Suppressor macrophage treated with lipopolysaccharide for 1 hour (primary cell): Measurements from ENCODE around the gene HMOX2.
A peak's percentile ranks its signal among the peaks of the same experiment; 100 is the strongest.

Experiments used
- DNase-seq, 3 donors: peaks; one replicate each; pipeline ENCODE4 v3.0.0-alpha.2; 2020 to 2022

Gene HMOX2

GRCh38 chr16:4525634-4526277 lies 49.6 kb downstream of the HMOX2 start:
- no peak for DNase-seq

GRCh38 chr16:4529085-4530060 lies 53.2 kb downstream of the HMOX2 start:
- DNase-seq = no peak

DNA sequence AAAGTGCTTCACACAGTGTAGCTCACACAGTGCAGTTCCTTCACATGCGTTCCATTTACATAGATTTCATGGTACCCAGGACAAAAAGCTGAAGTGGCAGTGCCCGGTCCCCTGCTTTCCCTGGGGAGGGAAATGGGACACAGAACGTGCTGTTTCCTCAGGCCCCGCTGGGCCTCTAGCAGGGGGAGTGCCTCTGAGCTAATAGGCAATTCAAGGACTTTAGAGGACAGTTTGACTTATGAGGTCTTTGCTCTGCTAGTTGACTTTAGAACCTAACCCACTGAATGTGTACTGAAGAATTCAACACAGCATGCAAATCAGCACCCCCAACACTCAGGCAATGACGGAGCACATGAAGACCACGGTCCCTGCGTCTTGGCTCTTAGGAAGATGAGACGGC lies 55.6 kb downstream of the HMOX2 start:
- no peak for DNase-seq

DNA sequence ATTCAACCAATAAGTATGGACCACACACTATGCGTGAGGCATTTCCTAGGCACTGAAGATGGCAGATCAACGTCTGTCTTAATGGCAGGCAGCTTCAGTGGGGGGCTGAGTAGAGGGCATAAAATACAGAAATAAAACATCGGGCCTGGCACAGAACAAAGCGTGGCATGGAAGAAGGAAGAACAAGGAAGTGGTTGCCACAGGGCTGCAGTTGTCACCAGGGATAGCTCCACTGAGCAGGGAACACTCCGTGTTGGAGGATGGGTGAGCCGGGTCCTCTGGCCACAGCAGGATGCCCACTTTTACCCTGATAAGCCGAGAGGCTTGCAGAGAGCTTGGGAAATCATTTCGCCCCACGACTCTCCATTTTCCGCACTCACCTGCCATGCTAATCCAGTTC lies 56.0 kb downstream of the HMOX2 start:
- DNase-seq = no peak

- DNase-seq = no peak
Observed at GRCh38 chr16:4533490-4533889, 57.3 kb downstream of the HMOX2 start.

DNA sequence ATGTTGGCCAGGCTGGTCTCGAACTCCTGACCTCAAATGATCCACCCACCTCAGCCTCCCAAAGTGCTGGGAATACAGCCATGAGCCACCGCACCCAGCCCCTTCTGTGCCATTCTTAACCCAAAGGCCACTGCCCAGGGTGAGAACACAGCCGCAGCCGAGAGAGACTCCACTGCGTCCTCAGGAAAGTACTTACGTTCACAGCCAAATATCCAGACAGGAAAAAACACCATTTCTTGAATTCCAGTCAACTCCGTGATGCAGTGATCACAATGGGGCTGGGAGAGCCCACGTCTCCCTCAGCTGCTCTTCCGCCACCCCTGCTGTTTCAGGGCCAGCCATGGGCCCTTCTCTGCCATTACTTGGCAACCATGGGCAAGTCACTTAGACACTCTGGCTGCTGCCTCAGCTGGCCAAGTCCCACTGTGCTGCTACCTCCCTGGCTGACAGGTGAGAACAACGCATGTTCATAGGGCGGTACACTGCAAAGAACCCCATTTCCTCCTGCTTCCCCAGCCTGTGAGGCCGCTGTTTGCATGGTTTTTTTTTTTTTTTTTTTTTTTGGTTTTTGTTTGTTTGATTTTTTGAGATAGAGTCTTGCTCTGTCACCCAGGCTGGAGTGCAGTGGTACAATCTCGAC lies 58.1 kb downstream of the HMOX2 start:
- no peak for DNase-seq

DNA sequence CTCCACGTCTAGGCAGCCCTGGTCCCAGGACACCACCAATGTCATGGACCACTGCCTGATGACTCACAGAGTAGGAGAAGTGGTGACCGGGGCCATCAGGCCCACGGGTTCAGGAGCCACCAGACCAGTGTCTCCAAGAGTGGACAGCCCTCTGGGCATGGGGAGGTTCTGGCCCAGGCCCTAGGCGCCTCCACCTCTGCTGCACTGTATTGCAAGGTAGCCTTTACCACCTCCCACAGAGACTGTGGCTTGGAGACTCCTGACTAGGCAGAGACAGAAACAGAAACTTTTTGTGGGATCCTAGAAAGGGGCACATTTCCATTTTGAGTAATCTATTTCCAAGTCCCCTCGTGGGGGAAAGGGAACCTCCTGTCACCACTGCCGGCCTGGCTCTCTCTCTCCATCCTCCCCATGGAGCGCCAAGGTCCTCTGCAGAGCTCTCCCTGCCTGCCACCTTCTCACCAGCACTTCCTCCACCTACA lies 59.5 kb downstream of the HMOX2 start:
- DNase-seq = peak in 2 of 3 donors; percentile 17 to 22

- no peak for DNase-seq
Observed at GRCh38 chr16:4536391-4537106, 60.4 kb downstream of the HMOX2 start.

DNA sequence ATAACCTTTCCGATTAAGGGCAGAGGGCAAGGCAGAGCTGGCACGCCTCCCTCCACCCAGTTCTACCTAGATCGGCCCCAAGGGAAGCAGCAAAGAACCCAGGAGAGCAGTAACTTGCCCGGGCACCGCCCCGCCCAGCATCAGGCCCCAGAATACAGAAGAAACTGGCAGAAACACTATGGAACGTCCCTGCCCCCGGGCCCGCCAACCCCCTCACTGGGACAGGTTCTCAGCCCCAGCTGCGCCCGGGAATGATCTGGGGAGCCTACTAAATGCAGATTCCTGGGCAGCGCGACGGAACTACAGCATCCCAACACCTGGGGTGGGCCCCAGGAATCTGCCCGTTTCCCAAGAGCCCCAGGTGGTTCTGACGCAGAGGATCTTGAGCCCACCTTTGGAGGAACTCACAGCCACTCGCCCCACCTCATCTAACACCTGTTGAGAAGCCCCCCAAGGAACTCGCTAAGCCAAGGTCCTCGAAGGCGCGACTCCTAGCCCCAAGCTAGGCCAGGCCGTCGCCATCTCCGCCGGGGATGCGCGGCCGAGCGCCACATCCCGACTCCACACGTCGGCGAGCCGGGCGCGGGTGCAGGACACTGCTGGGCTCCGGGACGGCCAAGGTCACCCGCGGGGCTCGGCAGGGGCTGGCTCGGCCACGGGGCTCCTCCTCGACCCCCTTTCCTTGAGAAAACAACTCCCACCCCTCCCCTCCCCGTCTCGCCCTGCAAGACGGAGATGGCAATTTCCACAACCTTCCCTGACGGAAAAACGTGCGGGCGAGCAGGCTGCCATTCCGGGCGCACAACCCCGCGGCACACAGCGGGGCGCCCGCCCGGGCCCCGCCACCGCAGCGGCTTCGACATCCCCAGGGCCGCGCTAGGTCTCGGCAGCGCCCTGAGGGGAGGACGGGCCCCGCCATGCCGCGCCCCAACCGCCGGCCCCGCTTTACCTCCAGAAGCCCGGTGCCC lies 61.5 kb downstream of the HMOX2 start:
- DNase-seq = peak in 2 of 3 donors; percentile 27 to 60

DNA sequence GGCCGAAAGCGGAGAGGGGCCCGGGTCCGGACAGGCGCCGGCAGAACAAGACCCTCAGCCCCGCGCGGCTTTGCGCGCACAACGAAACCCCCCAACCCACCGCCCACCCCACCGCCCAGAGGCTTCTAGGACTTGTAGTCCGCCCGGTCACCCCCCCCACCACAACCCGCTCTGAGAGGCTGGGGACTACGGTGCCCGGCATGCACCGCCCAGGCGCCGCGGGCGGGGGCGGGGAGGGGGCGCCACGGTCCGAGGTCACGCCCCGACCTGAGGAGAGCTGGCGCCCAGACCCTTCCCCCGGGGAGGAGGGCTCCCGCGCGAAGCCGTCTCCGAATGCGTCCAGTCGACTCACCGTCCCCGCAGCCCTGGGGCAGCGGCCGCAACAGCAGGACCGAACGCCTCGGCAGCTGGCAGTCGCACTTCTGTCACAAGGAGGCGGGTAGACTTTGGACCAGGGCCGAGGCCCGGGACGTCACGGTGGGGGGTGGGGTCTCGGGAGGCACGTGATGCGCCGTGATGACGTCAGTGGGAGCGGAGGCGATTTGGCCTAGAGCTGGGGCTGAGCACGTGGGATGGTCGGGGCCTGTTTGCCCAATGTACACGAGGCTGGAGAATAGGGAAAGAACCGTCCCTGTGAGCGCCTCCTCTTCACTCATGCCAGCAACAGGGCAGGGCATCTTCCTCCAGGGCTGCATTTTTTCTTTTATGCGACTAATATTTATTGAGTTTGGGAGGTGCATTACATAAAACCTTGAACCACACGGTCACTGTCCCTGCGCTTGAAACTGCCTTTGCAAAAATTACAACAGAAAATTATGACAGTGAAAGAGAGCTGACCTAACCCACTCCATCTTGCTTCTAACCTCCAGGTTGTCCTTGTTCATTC lies 62.4 kb downstream of the HMOX2 start, which contains the start of gene CDIP1:
CDIP1 (minus strand) TSS at position 424 of the 886 bp plus-strand sequence. CDS start 24,643 bp downstream, outside the sequence.
- peak; percentile 98 to 100 (median 100) for DNase-seq

GRCh38 chr16:4539716-4540284 lies 63.6 kb downstream of the HMOX2 start:
- no peak for DNase-seq

GRCh38 chr16:4544473-4544872 lies 68.3 kb downstream of the HMOX2 start:
- no peak for DNase-seq

DNA sequence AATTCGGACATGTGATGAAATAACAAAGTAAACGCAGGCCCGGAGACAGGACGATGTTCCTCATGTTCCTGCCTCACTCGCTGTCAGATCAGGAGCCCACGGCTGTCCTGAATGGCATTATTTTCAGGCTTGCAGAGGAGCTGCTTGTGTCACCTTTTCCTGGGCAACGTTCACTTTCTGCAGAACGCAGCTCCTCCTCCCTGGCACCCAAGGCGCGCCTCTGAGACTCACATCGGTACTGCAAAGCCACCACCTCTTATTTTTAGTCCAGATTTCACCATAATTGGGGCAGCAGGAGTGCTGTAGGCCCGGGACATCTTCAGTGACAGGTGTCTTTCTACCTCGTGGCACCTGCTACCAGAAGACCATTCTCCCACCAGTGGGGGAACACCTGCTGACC lies 71.9 kb downstream of the HMOX2 start:
- no peak for DNase-seq

GRCh38 chr16:4550591-4550990 lies 74.4 kb downstream of the HMOX2 start:
- no peak for DNase-seq

GRCh38 chr16:4552541-4552940 lies 76.3 kb downstream of the HMOX2 start:
- no peak for DNase-seq

GRCh38 chr16:4556112-4556511 lies 79.9 kb downstream of the HMOX2 start, which contains the start of gene C16orf96:
C16orf96 (plus strand) TSS chr16:4556340; CDS start chr16:4556490, 150 bp downstream.
- DNase-seq = no peak

GRCh38 chr16:4556580-4556979 lies 80.4 kb downstream of the HMOX2 start:
- no peak for DNase-seq

GRCh38 chr16:4557973-4558372 lies 81.8 kb downstream of the HMOX2 start:
- no peak for DNase-seq
